GM18951 (cell line): Measurements from ENCODE around the gene MRPL54.
A peak's percentile ranks its signal among the peaks of the same experiment; 100 is the strongest.

Experiments used
- POLR2A ChIP-seq: IDR thresholded peaks from 4 replicates; pipeline ENCODE4 v1.6.1; 2011; ENCODE audit warnings: mild to moderate bottlenecking; ENCODE audit not compliant: insufficient read length, insufficient read depth; ENCODE audit errors: extremely low read depth
- in situ Hi-C: fragments of 300-500 bp; cut with MboI; formaldehyde crosslinking; loops from one replicate; pipeline ENCODE4 v1.12.0; 2022; ENCODE audit warnings: low sequenced_read_pairs, mixed read lengths, inconsistent platforms; ENCODE audit not compliant: unreplicated experiment

The MRPL54 gene

DNA sequence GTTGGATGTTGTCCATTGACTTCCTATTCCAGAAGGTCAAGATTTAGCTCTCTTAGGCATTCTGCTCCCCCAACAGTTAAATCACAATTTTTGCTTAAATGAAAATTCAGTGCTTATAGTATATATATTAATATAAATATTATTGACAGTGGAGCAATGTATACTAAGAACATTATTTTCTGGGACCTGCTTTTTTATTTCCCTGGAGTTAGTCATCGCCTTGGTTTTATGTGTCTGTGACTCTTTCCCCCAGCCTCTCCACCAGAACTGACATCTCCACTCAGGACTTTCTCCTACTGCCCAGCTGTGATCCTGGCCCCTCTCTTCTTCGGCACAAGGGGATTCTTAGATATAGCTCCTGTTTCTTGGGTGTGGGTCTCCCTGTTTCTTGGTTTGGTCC is 33.9 kb downstream of the MRPL54 start:
- TF ChIP-seq POLR2A: no peak
- in situ Hi-C loops: no loop called here

DNA sequence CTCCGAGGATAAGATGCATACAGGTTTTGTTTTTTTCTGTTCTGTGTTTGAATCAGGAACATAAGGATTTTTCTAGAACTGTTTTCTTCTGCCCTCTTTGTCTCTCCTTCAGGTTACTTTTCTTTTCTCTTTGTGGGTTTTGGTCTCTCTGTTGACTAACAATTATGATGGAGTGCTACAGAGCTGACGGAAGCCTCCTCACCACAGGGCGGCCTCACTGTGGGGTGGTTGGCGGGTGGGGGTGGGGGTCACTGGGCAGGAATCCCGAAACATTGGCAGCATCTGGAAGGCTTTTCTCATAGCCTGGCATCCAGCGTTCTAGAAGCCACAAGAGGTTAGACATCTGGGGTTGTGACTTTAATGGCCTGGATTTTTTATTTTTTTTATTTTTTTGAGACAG is 35.7 kb downstream of the MRPL54 start:
- TF ChIP-seq POLR2A: no peak
- in situ Hi-C loops: no loop called here

DNA sequence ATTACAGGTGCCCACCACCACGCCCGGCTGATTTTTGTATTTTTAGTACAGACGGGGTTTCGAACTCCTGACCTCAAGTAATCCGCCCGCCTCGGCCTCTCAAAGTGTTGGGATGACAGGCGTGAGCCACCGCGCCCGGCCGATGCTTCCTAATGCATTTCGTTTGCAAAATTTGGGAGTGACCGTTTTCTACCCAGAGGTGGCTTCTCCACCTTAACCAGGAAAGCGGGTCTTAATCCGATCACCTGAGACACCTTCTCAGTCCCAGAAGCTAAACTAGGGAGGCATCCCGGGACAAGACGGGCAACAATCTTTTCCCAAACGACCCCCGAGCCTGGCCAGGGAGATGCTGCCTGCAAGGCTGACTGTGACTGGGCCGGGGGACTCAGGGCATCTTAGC is 38.5 kb downstream of the MRPL54 start:
- in situ Hi-C loops: no loop called here
- TF ChIP-seq POLR2A: no peak

DNA sequence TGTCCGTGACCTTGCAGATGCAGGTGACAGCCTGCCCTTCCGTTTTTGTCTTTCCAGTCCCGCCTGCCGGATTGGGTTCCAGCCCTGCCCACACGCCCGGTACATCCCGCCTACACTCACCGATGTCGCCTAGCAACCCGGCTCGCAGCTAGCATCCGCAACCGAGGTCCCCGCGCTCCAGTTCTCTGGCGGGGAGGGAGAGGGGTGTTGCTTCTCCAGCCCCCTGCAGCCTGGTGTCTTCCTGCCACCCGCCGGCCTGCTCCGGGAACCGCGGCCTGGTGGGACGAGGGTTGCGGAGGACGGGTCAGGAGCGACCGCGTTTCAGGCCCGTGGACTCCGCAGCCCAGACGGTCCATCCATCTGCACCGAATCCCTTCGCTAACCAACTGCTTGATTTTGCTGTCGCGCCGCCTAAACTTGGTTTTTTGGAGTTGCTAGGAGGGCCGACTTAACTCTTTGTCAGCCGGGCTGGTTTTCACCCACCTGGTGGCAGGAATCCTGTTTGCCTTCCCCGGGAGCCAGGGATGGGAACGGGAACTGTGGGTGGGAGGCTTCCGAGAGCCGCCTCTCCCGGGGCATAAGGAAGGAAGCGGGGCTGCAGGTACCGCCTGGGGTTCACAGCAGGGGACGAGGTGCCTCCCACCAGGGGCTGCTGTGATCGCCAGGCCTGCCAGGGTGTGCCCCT is 39.1 kb downstream of the MRPL54 start:
- no peak for TF ChIP-seq POLR2A
- in situ Hi-C loops: no loop called here

DNA sequence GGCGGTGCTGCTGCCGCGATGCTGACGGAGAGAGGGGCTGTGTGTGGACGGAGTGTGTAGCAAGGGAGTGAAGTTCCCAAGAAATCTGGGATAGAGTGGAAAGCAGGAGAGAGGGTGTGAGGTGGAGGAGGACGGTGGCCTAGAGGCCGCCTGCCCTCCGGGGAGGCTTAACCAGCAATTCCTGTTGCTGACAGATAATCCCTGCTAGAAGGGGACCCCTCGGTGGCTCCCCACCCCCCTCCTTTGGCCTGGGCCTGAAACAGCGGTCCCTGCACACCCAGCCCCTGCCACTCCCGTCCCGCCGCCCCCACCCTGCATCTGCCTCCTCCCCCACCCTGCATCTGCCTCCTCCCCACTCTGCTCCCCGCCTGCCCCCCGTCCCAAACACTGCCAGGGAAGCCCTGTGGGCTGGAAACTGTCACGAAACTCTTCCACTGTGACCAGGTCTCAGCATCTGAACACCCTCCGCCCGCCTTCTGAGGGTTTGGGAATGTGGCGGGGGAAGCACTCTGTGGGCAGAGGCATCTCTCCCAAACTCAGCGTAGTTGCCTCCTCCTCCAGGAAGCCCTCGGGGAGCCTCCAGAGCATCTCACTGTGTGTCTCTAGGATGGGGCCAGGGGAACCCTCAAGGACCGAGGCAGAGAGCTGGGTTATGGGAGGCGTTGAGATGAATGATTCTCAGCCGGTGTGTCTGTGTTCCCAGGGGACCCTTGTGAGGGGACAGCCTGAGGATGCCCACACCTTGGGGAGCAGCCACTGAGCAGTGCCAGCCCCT is 40.8 kb downstream of the MRPL54 start:
- no peak for TF ChIP-seq POLR2A
- in situ Hi-C loops: no loop called here

DNA sequence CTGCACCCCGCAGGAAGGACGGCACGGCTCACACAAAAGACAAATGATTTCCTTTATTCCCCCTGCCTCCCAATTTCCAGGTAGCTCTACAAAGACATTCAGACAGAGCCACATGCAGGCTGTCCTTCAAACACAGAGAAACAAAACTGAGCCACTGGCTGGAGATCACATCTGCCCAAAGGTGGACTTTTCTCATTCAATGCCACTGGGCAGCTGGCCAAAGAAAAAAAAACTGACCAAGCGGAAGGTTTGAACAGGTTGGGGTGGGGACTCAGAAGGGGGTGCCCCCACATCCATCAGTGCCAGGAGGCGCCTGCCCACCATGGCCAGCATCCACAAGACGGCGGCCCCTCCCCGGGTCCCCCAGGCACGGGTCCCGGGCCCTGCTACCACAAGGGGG is 41.5 kb downstream of the MRPL54 start:
- no peak for TF ChIP-seq POLR2A
- in situ Hi-C loops: no loop called here

DNA sequence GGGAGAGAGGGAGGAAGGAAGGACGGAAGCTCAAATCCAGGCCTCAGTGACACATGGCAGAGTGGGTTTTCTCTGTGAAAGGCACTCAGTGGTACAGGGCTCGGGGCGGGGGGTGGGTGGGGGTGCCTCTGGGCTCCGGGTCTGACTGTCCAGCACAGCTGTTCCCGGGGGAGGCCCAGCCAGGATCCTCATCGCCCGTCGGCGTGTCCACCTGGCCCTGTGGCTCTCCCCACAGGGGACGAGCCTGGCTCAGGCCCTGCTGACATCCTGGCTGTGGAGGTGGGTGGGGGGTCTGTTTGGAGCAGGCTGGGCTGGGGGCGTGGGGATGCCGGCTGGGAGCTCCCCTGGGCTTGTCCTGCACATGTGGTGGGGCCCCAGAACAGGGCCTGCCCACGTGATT is 41.9 kb downstream of the MRPL54 start:
- no peak for TF ChIP-seq POLR2A
- in situ Hi-C loops: no loop called here

DNA sequence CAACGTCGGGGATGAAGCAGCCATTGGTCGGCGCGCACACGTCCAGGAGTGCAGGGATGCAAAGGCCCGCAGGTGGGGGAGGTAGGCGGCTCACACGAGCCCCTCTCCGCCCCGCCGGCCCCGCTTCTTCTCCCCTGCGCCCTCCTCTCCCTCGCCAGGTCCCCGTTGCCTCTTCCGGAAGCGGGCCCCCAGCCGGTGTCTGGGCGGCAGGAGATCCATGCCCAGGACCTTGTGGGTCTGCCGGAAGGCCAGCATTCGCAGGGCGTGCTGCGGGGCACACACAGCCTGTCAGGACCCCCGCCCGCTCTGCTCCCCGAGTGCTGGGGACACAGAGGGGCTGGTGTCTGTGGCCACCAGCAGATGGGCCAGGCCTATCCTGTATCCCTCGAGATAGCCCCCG is 43.4 kb downstream of the MRPL54 start:
- TF ChIP-seq POLR2A: no peak
- in situ Hi-C loops: no loop called here

DNA sequence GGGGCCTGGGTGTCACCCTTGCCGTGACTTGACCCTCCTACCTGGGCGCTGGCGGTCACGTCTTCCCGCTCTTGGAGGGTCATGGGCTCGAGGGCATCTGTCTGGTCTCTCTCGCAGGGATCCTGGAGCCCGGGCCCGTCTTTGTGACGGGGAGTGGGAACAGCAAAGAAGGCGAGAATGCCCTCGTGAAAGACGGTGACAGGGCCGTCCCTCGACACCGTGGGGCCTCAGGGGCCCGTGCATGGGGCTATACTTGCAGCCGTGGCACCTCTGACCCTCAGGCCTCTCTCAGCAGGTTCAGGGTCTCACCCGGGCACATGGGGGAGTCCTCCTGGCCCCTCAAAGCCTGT is 44.6 kb downstream of the MRPL54 start:
- in situ Hi-C loops: no loop called here
- TF ChIP-seq POLR2A: no peak

DNA sequence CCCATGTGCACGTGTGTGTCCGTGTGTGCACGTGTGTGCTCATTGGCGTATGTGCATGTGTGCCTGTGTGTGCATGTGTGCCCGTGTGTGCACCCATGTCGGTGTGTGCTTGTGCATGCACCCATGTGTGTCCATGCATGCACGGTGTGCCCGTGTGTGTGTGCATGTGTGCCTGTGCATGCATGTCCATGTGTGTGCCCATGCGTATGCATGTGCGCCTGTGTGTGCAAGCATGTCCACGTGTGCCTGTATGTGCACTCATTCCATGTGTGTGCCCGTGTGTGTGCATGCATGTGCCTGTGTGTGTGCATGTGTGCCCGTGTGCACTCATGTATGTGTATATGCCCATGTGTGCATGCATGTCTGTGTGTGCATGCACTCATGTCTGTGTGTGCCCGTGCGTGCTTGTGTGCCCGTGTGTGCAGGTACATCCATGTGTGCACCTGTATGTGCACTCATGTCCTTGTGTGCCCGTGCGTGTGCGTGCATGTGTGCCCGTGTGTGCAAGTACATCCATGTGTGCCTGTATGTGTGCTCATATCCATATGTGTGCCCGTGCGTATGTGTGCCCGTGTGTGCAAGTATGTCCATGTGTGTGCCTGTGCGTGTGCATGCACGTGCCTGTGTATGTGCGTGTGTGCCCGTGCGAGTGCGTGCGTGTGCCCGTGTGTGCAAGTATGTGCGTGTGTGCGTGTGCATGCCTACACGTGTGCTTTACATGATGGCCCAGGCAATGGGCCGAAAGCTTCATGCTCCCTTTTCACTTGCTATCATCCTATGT is 45.3 kb downstream of the MRPL54 start:
- in situ Hi-C loops: no loop called here

DNA sequence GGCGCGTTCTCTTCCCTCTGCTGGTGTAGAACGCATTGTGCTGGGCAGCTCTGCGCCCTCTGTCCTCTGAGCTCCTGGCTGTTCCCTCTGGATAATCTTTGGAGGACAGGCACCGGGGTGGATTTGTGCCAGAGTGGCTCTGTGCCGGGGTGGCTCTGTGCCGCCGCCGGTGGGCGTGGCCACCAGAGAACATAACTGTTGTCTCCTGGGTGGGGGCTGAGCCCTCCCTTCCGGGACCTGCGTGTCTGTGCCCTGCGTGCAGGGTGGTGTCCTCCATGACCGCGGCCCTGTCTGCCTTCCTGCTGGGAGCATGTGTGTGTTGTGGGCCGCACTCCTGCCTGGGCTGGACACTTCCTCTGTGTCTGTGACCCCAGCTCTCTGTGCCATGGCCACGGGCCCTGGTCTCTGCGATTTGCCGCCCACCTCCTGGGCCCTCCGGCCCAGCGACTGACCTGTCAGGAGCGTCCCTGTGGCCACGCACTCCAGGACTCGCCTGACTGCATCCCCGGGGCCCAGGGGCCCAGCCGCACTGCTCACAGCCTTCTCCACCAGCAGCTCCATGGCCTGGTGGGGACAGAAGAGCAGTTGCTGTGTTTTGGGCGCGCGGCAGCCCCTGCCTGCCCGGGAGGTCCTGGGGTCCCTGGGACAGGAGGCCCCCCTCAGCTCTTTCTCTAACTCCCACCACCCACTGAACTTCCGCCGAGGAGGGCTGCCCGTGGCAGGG is 46.1 kb downstream of the MRPL54 start:
- in situ Hi-C loops: no loop called here
- no peak for TF ChIP-seq POLR2A

More for the DNA sequence above, 45.3 kb downstream of the MRPL54 start:
- TF ChIP-seq POLR2A: no peak

DNA sequence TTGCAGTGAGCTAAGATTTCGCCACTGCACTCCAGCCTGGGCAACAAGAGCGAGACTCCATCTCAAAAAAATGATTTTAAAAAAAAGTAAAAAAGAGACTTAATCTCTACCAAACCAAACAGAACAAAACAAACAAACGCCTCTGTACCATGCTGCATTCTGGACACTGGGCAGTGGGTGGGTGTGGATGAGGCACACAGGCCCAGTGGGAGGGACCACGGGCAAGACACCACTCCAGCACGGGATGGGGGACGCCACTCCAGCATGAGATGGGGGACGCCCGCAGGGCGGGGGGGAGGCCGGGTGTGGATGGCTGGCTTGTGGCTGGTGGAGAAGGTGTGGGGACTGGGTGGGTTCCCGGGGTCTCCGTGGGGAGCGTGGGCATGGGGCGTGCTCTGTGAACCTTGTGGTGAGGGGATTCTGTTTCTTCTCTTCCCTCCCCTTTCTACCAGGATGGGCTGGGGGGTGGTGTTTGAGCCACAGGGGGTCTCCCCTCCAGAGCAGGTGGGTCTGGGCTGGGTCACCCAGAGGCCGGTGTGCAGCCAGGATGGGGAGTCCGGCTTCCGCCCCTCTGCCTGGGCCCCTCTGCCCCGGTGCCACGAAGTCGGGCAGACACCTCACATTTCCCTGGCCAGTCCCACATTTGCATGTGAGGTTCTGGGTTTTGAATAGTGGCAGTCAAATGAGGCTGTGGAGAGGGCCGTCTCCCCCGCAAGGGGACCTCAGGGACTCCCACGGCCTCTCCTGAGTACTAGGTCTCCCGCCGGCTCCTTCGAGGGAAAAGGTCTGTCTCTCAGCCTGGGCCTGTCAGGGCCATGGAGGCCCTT is 47.6 kb downstream of the MRPL54 start:
- in situ Hi-C loops: no loop called here

More for the DNA sequence above, 47.6 kb downstream of the MRPL54 start:
- TF ChIP-seq POLR2A: peak; percentile 33
